ENCODE results near the gene TUBGCP3. TPM values are rescaled to one million over a fixed set of nuclear protein-coding genes. Genes with fewer than 3 reads are reported as not detected.

Gene TUBGCP3
- total RNA-seq, 1 experiment from 2014 or later, result 37.3 TPM

GRCh38 chr13:112562254-112562653 lies 25.7 kb downstream of the TUBGCP3 start:
- Histone ChIP-seq H3K9ac (ENCODE audit: extremely low read depth, insufficient read length, low read length) (no peak overlapping the region), H4K20me1 (ENCODE audit: control insufficient read depth, insufficient read depth, insufficient read length) (peaks cover 2% of the 10 kb centered on the region), H2BK15ac (ENCODE audit: low read depth, low read length) (no peak overlapping the region), H3K56ac (ENCODE audit: insufficient read length, low read depth, low read length) (no peak overlapping the region), H3K23ac (ENCODE audit: insufficient read length, low read depth, low read length) (no peak overlapping the region), H3K79me2 (ENCODE audit: insufficient read depth, low read length) (no peaks in the 10 kb centered on the region), H3K27me3 (ENCODE audit: insufficient read depth, low read length) (no peaks in the 10 kb centered on the region), H4K8ac (replicated peaks; ENCODE audit: insufficient read length, low read depth, low read length) (no peak overlapping the region), H4K5ac (ENCODE audit: insufficient read length, low read depth, low read length) (no peak overlapping the region), H2AK5ac (ENCODE audit: insufficient read length, low read length) (no peak overlapping the region), H2BK12ac (ENCODE audit: insufficient read length, low read depth, low read length) (no peak overlapping the region), H3T11ph (ENCODE audit: low read length) (no peak overlapping the region), H3K14ac (ENCODE audit: insufficient read depth, low read length) (no peak overlapping the region), H3K27ac (ENCODE audit: insufficient read length, low read depth, low read length) (no peak overlapping the region), H3K4me2 (ENCODE audit: insufficient read depth, insufficient read length, low read length) (no peak overlapping the region), H2BK5ac (ENCODE audit: insufficient read length, low read length) (no peak overlapping the region), H2AFZ (ENCODE audit: low read length) (no peak overlapping the region), H3K23me2 (ENCODE audit: insufficient read length, low read depth, low read length, poor library complexity, severe bottlenecking) (no peaks in the 10 kb centered on the region), H2BK20ac (ENCODE audit: low read depth, low read length, poor library complexity, severe bottlenecking) (no peak overlapping the region), H3K79me1 (ENCODE audit: insufficient read depth, low read depth, low read length, poor library complexity, severe bottlenecking) (no peaks in the 10 kb centered on the region), H3K4me1 (ENCODE audit: insufficient read depth, low read length) (peaks cover 4% of the 10 kb centered on the region; the same call in 1 of the 2 replicates), H4K91ac (ENCODE audit: insufficient read length, low read depth, low read length) (no peak overlapping the region), H3K18ac (ENCODE audit: insufficient read length, low read depth, low read length) (no peak overlapping the region), H3K9me3 (ENCODE audit: control insufficient read depth, low read depth, low read length) (no peaks in the 10 kb centered on the region), H3K4ac (ENCODE audit: low read depth, low read length) (no peak overlapping the region), H2BK120ac (ENCODE audit: low read depth, low read length, poor library complexity, severe bottlenecking) (no peak overlapping the region)
- peaks cover 6 to 42% (median 42%) of the 10 kb centered on the region in 3 experiments for H3K36me3 Mint-ChIP-seq (ENCODE audit: insufficient read depth in 1 of 3, low read depth in 3 of 3)
- no peak overlapping the region for H3K4me3 Mint-ChIP-seq
- no peak for TF ChIP-seq CTCF (conservative IDR thresholded peaks at IDR 0.05)
- no peak overlapping the region; a peak in 1 of 7 replicates for H3K27ac Mint-ChIP-seq
- no peak for DNase-seq
- H3K9me3 Mint-ChIP-seq, result no peaks in the 10 kb centered on the region
- no peaks in the 10 kb centered on the region for H3K27me3 Mint-ChIP-seq (ENCODE audit: low read depth)
- no CpG with 5 or more reads among the region's 3 CpGs for WGBS (ENCODE audit: extremely low coverage, insufficient read length, low lambda C conversion rate)
- peaks cover 4 to 19% of the 10 kb centered on the region in 2 experiments for H3K4me1 Mint-ChIP-seq

Measured in H9 (cell line).